NCI-H1694 (cell line): ENCODE data around the gene TRMT10A.
"Not testable (repeated sequence)": the region's sequence is repeated elsewhere in the genome, so short reads cannot be mapped to it uniquely, and the experiment has no call there.

Source experiments
- DNase-seq: peaks from one replicate; lab custom pipeline; 2025; lab: John Stamatoyannopoulos, UW

The TRMT10A gene

DNA sequence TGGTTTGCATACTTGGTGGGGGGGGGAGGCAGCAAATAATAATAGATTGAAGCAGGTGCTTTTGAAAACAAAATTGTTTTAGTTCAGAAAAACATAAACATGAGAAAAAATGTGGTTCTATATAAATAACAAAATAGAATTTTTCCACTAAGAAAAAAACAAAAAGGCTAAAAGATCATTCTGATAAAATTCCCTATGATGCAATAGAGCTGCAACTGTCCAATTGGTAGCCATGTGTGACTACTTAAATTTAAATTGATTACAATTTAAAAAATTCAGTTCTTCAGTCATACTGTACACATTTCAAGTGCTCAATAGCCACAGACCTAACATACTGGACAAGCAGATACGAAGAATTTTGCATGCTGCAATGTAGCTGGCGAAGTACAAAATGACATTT is 11.0 kb downstream of the TRMT10A start:
- DNase-seq = no peak

DNA sequence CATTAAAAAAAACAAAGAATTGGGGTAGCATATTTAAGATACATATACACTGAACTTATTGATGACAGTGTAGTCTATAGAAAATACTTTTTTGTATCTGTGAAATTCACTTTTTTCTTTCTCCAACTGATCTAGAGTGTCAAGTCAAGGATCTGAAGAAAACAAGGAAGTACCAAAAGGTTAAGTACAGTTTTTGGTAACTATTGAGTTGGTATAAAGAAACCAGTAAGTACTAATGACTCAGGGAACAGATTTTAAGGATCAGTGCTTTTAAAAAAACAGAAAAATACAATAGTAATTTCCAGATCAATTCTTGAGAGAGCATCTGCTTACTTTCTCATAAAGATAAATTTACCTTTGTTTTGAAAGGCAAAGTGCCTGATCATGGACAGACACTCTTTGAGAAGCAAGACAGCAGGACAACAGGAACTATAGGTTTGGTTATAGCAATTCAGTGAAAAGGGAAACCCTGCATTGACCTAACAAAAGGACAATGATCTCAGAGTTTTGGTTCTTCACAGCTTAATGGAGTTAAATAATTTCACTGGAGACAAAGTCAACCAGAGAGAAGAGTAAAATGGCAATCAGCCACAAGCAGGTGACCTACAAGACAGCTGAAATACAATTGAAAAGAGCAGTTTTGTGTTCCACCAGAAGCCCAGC is 23.4 kb downstream of the TRMT10A start:
- DNase-seq = no peak

DNA sequence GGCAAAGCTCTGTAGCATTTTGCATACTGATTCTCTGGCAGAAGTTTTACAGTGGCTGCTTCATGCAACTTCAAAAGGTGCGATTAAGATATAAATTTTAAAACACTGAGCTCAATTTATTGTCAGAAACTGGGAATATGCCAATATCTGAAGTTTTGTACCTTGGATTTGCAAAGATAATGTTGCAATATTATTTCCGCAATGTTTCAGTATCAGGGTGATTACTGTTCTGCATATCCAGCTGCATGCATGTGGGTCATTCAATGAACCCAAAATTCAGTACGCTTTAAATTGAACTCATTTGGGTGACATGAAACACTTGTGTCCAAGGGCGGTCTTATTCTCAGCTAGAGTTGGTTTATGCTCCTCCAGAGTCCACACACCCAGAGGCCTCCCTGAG is 26.2 kb downstream of the TRMT10A start:
- no peak for DNase-seq

DNA sequence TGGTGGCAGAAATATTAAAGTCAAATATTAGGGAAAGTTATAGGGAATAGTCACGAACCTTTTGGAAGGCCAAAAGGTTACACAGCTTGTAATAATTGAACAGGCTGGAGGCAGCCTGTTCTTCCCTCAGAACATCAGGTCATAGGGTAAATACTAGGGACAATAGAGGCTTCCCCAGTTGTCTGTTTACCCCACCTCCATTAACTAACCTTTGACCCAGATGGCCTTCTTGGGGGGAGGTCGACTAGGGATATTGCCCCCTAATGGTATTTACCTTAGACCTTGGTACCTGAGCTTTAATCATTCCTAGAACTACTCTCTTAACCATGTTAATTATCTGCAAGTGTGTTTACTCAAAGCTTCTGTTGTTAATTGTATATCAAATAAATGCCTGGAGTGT is 27.0 kb downstream of the TRMT10A start:
- no peak for DNase-seq

DNA sequence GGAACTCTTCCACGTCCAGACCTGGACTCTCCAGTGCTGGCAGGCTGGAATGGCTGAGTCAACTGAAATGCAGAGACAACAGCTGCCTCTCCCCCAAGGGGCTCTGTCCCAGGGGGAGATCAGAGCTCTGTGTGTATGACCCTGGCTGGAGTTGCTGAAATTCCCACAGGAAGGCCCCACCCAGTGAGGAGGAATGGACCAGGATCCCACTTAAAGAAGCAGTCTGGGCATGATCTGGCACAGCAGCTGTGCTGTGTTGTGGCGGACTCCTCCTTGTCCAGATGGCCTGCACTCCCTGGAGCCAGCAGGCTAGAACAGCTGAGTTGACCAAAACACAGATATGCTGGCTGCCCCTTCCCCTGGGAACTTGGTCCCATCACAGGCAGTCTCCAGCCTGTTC is 27.6 kb downstream of the TRMT10A start:
- DNase-seq = no peak

DNA sequence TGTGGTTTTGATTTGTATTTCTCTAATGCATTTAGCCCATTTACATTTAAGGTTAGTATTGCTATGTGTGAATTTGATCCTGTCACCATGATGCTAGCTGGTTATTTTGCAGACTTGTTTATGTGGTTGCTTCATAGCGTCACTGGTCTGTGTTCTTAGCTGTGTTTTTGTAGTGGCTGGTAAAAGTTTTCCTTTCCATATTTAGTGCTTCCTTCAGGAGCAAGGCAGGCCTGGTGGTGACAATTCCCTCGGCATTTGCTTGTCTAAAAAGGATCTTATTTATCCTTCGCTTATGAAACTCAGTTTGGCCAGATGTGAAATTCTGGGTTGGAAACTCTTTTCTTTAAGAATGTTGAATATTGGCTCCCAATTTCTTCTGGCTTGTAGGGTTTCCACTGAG is 29.1 kb downstream of the TRMT10A start:
- DNase-seq = not testable (repeated sequence)

DNA sequence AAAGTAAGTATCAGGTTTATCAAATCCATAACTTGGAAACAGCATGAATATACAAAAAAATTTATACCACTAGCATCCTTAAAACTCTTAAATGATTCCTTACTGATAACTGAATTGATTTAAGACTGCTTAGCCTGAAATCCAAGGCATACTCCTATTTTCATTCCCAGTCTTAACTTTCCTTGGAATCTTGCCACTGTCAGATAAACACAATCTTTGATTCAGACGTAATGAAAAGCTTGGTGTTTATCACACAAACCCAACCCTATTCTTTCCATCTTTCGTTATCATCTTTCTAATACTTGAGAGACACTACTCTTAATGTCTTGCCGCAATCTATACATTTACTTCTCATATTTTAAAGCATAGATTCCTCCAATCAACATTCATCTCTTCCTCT is 33.9 kb downstream of the TRMT10A start:
- no peak for DNase-seq

DNA sequence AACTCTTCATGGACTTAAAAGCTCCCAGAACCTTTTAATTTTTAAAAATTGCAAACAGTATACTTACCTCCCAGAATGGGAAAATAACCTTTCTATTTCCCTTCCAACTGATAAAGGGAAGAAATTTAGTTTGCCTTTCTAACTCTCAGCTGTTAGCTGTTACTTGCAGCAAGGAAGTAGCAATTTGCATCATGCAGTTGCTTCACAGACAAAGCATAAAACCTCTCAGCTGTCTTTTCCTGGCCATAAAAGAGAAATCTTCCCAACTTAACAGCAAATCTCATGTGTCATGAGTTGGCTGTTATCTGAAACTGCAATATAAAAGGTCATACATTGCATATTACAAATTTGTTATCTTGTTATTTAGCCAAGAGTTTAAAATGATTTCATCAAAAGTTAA is 34.6 kb downstream of the TRMT10A start:
- no peak for DNase-seq

DNA sequence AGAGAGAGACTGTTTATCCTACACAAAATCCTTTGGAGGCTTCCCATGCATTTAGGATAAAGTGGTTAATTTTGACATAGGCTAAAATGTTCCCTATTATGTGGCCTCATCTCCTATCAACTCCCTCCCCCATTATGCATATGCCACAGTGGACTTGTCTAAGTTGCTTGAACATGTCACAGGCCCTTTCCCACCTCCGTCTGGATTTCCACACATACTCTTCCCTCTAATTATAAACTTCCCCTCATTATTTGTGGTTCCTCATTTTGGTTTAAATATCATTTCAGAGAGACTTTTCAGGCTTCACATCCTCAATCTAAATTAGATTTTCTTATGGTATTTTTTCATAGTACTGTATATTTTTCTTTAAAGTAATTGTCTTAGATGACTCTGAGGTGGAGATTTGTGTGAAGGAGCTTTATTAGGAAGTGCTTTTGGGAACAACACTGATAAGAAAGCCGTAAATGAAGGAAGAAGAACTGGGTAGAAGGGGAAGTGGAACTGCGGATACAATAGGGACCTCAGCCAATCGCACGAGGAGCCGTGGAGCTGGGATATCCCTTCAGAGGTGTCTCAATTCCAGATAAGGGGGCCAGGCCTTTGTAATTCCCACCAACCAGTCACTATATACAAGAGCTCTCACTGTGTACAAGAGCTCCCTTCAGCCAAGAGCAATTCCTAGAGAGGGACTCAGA is 45.1 kb downstream of the TRMT10A start:
- no peak for DNase-seq

DNA sequence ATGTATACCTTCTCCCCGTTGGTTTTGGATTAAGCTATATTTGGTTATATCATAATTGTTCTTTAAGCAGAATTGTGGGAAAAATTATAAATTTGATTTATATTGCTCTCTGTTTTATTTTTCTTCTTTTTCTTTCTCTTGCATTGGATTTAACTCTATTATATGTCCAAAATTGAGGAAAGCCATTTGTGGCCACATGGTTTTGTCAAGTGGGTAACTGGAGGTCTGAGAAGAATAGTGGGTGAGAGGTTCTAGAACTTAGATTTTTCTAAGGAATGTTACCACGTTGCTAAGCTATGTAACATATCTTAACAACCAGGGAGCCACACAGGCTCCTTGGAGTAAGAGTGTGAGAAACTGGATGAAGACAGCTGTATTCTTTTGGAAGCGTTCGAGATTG is 53.1 kb downstream of the TRMT10A start, which contains the start of gene C4orf17:
Gene C4orf17 (plus strand): TSS at position 301 of the 400 bp plus-strand sequence. CDS start 2,061 bp downstream, outside the sequence.
- no peak for DNase-seq

DNA sequence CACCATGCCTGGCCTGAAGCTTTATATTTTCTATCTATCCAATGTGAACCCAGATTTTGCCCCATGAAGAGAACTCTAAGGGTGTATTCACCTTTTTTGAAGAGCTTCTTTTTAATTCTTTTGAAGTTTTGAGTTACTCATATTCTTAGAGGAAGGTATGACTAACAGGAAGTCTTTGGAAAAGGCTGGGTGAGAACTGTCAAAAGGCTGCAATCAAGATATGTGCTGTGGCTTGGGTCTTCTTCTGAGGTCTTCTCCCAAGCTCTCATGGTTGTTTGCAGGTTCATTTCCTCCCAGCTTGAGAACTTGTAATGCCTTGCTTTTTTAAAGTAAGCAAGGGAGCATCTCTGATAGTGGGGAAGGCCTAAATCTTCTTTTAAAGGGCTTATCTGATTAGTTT is 56.1 kb downstream of the TRMT10A start:
- no peak for DNase-seq

DNA sequence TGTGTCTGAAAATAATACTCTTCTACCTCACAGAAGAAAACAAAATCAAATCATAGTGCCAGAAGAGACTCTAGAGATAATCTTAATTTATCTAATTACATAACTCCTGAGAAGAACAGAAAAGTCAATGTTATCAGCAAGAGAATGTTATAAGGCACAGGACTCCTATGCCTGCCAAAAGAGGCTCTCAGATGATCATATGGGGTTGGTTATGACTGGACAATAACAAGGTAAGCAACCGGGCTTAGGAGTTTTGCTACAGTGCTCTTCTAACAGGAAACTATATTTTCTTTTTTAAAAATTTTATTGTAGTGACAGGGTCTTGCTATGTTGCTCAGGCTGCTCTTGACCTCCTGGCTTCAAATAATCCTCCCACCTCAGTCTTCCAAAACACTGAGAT is 56.5 kb downstream of the TRMT10A start:
- DNase-seq = no peak

DNA sequence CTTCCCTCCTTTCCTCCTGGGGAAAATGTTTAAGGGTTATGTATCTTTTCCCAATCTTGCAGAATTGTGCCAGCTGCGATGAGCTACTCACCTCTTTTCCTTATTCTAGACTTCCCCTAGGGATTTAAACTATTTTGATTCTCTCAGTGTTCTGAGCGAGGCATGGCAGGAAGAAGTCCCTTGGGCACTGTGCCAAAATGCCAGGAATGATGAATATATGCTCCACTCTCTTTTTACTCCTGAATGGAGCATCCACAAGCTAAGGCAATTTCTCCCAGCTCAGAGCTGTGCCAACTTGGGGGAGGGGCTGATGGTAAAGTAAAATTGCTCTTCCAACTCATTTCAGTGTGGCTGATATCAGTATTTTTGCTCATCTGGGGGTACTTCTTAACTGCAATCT is 57.1 kb downstream of the TRMT10A start:
- DNase-seq = no peak

DNA sequence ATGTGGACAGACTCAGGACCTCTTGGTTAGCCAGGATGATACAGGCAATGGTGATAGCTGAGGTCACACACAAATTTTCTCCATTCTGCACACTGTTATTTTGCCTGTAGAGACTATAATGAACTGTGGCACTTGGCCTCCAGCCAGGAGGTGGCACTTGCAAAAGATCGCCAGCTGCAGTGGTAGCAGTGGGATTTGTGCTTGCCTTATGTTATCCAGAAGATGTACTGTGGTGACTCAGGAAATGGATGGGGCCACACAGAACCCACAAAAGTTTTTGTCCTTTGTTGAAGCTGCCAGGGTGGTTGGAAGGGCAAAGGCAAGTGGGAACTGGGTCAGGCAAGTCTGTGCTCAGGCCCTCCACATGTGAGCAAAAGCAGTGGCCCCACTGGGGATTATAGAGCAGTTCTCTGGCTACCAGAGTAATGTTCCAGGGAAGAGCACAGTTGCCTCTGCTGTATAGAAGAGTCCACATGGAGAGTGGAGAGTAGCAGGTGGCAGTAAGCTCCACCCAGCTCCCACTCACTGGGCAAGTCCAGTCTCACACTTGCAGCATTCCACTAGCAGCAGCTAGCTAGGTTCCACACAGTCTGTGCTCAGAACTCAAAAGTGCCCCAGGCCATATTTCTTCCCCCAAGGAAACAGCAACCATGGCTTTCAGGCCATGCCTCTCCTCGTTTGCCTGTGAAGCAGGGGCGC is 58.9 kb downstream of the TRMT10A start:
- DNase-seq = no peak
